NCI-H1436 (cell line): ENCODE data around the gene SIDT2.
"Not testable (repeated sequence)": the region's sequence is repeated elsewhere in the genome, so short reads cannot be mapped to it uniquely, and the experiment has no call there.

Source experiments
- DNase-seq: peaks from one replicate; lab custom pipeline; 2025; lab: John Stamatoyannopoulos, UW

Gene SIDT2

GRCh38 chr11:117204283-117205080, 25.9 kb downstream of the SIDT2 start:
- no peak for DNase-seq

DNA sequence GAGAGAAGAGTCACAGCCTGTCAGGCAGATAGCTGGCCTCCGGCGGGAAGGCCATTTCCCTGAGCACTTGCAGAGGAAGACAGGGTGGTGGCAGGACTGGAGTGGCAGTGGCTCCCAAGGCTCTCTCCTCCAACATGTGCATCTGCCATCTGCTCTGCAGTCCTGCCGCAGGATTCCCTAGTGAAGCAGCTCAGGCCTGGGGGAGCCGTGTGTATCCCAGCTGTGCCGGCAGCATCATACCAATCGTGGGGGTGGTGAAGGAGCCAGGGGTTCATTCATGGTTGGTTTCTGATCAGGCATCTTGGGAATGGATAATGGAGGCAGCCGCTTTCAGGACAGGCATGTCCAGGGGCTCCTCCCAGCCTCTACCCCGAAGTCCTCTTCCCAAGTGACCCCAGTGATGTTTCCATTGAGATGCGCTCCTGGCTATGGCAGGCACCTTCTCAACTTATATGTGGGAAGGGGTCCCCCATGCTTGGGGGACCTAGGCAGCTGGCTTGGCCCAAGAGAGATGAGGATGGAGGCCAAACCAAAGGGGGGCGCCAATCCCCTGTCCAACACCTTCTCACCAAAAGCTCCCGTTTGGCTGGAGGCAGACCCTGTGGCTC, 26.8 kb downstream of the SIDT2 start:
- DNase-seq, result no peak

GRCh38 chr11:117206111-117206510, 27.6 kb downstream of the SIDT2 start:
- not testable (repeated sequence) for DNase-seq

DNA sequence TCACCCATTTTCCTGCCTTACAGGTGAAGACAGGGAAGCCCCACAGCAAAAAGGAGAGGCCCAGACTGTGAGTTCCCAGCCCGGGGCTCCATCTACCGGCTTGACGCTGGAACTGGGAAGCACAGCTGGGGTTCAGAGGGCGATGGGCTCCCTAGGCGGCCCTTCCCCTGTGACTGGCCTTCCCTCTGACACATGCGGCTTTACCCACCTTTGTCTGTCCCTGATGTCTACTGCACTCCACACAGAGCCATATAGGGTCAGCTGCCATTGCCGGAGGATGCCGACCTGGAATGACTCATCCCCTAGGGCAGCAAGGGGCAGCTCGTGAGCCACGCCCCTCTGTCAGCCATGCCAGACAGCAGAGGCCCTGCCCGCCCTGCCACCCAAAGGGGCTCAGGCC, 28.3 kb downstream of the SIDT2 start:
- not testable (repeated sequence) for DNase-seq

GRCh38 chr11:117207481-117207880, 28.9 kb downstream of the SIDT2 start:
- not testable (repeated sequence) for DNase-seq

- not testable (repeated sequence) for DNase-seq
Observed at GRCh38 chr11:117208710-117209109, 30.2 kb downstream of the SIDT2 start.

DNA sequence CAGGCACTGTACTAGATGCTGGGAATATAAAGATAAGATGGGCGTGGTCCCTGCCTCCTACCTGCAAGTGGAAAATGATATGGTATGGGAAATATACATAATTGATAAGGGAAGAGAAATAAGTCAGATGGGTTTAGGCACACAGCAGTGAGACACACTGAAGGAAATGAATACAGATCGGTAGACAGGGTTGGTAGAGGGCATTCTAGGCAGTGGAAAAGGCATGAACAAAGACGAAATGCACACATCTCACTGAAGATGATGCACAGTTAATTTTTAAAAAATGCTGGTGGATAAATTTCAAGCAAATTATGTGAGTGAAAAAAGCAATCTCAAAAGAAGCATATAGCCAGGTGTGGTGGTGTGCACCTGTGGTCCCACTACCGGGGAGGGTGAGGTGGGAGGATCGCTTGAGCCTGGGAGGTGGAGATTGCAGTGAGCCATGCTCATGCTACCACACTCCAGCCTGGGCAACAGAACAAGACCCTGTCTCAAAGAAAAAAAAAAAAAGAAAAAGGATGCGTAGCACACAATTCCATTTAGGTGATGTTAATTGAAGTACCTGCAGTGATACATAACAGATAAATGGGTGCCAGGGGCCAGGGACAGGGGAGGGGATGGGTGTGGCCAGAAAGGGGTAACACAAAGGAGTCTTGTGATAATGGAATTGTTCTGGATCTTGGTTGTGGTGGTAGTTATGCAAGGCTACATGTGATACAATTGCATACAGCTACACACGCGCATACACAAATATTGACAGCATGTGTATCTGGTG, 31.0 kb downstream of the SIDT2 start:
- not testable (repeated sequence) for DNase-seq

GRCh38 chr11:117210620-117211019, 32.1 kb downstream of the SIDT2 start:
- no peak for DNase-seq

DNA sequence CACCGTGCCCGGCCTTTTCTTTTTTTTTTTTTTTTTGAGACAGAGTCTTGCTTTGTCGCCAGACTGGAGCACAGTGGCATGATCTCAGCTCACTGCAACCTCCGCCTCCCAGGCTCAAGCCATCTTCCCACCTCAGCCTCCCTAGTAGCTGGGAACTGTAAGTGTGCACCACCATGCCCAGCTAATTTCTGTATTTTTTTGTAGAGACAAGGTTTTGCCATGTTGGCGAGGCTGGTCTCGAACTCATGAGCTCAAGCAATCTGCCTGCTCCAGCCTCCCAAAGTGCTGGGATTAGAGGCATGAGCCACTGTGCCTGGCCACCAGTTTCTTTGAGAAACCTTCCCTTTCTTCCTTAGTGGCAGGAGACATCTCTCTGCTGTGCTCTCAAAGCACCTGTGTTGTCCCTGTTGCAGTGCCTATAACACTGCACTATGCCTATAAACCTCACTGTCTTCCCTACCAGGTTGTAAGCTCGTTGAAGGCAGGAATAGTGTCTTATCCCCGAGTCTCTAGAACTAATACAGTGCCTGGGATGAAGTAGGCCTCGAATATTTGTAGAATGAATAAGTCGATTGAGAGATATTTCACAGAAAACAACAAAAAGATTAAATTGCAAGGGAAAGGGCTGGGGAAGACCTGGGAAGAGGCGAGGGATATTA, 34.3 kb downstream of the SIDT2 start:
- DNase-seq, result no peak

DNA sequence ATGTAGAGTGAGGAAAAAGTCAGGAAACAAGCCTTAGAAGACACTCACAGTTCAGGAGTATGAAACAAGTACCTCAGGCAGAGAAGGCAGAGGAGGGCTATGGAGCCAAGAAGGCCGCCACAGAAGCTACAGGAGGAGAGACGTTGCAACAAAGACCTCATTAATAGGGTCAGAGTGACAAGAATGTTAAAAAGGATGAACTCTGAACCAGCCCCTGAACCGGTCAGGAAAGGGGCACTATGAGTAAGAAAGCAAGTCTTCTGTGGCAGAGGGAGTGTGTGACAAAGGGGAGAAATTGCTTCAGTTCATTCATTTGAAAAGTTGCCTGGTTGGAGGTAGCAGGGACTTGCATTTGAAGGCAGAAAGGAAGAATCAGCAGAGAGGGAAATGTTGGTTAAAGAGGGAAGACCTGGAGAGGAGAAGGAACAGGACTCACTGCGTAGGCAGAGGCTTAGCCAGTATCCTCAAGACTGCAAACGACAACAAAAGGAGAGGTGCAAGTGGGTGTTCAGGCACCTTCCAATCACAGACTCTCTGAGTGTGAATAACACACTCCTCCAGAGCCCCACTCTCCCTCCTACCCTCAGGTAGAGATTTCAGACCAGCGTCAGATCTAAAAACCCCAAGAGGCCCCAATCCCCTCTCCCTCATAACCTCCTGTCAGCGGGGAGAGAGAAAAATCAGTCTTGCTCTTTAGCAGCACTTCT, 36.0 kb downstream of the SIDT2 start:
- no peak for DNase-seq

GRCh38 chr11:117217141-117218084, 38.9 kb downstream of the SIDT2 start:
- DNase-seq, result no peak

DNA sequence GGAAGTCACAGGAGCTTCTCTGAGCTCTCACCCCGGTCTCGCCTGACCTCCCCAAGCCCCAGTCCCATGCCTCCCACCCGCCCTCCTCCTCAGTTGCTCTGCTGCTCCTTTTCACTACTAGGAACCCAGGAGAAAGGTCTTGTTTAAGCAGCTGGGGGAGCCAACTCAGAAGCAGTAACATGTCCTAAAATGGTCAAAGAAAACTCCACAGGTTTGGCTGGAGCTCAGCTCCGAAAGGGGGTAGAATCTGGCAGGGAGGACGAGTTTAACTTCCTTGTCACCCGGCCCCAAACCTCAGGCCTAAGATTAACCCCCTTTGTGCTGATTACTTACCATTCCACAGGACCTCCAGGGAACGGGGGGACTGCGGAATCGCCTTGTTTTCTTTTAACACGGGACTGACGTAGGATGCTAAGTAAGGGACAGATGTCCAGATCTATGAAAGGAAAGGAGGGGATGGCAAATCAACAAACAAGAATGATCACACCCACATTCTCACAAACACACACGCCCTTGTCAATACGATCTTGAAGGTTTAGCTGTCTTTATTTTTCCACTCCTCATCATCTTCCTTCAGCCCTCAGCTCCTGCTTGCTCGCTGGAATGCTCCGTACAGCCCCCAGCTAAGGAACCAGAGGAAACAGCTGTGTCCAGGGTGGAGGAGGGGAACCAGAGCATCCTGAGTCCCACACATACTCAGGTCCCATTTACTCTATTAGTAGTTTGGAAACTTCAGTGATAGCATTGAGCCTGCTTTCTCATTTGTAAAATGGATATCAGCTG, 39.8 kb downstream of the SIDT2 start:
- no peak for DNase-seq

- no peak for DNase-seq
Observed at GRCh38 chr11:117219001-117219400, 40.5 kb downstream of the SIDT2 start.

- DNase-seq, result no peak
Observed at GRCh38 chr11:117219455-117219854, 40.9 kb downstream of the SIDT2 start.

- DNase-seq, result no peak
Observed at GRCh38 chr11:117219995-117220394, 41.5 kb downstream of the SIDT2 start.

- no peak for DNase-seq
Observed at GRCh38 chr11:117220568-117220967, 42.0 kb downstream of the SIDT2 start.

DNA sequence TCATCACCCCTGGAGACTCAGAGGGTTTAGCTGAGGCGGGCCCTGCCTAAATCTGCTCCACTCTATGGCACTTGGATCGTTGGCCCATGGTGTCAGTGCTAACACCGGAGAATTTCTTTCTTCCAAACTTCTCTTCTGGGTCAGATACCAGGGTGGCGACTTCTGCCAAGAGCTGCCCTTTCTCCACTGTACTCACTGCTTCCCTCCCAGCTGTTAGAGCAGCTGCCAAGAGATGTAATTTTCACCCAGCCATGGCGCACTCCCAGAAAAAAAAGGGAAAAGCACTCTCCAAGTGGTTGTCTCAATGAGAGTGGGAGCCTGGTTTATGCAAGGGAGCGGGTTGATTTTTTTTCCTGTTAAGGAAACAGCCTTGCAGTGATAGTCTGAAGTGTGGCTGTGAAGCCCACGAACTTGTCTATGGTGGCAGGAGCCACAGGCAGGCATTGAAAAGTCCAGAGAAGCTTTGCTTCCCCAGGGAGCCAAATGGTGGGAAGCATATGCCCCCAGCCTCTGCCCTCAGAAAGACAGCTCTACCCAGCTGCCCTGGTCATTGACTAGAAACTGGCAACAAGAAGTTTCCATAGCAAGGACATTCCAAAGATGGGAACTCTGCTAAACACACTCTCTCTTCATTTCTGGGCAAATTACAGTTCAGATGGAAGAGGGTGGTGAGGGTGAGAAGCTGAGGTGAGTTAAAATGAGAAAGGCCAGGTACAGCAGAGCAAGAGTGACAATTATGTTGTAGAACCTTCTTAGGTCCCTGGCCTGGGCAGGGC, 42.6 kb downstream of the SIDT2 start:
- no peak for DNase-seq

- peak; percentile 41 for DNase-seq
Observed at GRCh38 chr11:117221775-117222517, 43.4 kb downstream of the SIDT2 start.
